SK-N-SH (cell line): ENCODE data around the gene PCOLCE2. TPM values are rescaled to one million over a fixed set of nuclear protein-coding genes. Genes with fewer than 3 reads are reported as not detected.

Source experiments
- CTCF ChIA-PET: fragments of 300-600, 350-600 bp; formaldehyde crosslinking; extraction: SDS; loops from one replicate; lab custom pipeline; 2021; lab: Yijun Ruan, JAX
- POLR2A ChIA-PET: fragments of 350-600 bp; sonication (Branson Sonifier 250); formaldehyde crosslinking; extraction: SDS; loops from one replicate; lab custom pipeline; 2020; ENCODE audit warnings: antibody characterized with exemption, inconsistent platforms; lab: Yijun Ruan, JAX
- DNase-seq: peaks from one replicate; pipeline ENCODE4 v3.0.0; 2012
- H2AFZ ChIP-seq: fragments of 200-600 bp; sonication (generic); 2 replicates; pipeline ENCODE4 v1.8.1; 2016; ENCODE audit warnings: antibody characterized with exemption, mild to moderate bottlenecking, low read depth
- H3F3A ChIP-seq: fragments of 200-600 bp; sonication (generic); replicated peaks from 2 replicates; pipeline ENCODE3; 2016; ENCODE audit warnings: antibody characterized with exemption, mild to moderate bottlenecking; ENCODE audit not compliant: insufficient read depth
- H3K27ac ChIP-seq, 2 experiments: fragments of 200-500 bp in 1 of 2; fragments of 200-600 bp in 1 of 2; sonication (Bioruptor generic) in 1 of 2; sonication (generic), shearing (Covaris generic) in 1 of 2; 2 replicates each; pipeline versions ENCODE4 v1.5.1 to v1.6.1; 2014 to 2016; ENCODE audit warnings: low read depth in 2 of 2, inconsistent platforms in 1 of 2, low read length in 1 of 2, mild to moderate bottlenecking in 1 of 2, mixed read lengths in 1 of 2
- H3K27me3 ChIP-seq: fragments of 200-600 bp; sonication (generic), shearing (Covaris generic); 2 replicates; pipeline ENCODE4 v1.6.1; 2016; ENCODE audit warnings: mixed run types; ENCODE audit not compliant: insufficient read depth
- H3K36me3 ChIP-seq, 2 experiments: fragments of 200-500 bp in 1 of 2; fragments of 200-600 bp in 1 of 2; sonication (Bioruptor generic) in 1 of 2; sonication (generic) in 1 of 2; replicated peaks in 1 of 2; 2 replicates each; pipeline versions ENCODE3 to v1.5.1; 2014 to 2016; ENCODE audit warnings: low read length in 1 of 2, mild to moderate bottlenecking in 1 of 2; ENCODE audit not compliant: insufficient read depth in 2 of 2, control insufficient read depth in 1 of 2
- H3K4me1 ChIP-seq, 2 experiments: fragments of 200-500 bp in 1 of 2; fragments of 200-600 bp in 1 of 2; sonication (Bioruptor generic) in 1 of 2; sonication (generic), shearing (Covaris generic) in 1 of 2; 2 replicates each; pipeline versions ENCODE4 v1.5.1 to v1.6.1; 2014 to 2016; ENCODE audit warnings: low read depth in 1 of 2, low read length in 1 of 2, mixed run types in 1 of 2; ENCODE audit not compliant: insufficient read depth in 2 of 2, control insufficient read depth in 1 of 2
- H3K4me2 ChIP-seq: fragments of 200-600 bp; sonication (generic), shearing (Covaris generic); 2 replicates; pipeline ENCODE4 v1.6.1; 2017; ENCODE audit warnings: mixed run types
- H3K4me3 ChIP-seq, 2 experiments: fragments of 200-500 bp in 1 of 2; fragments of 200-600 bp in 1 of 2; sonication (Bioruptor generic) in 1 of 2; sonication (generic), shearing (Covaris generic) in 1 of 2; 2 replicates each; pipeline versions ENCODE4 v1.5.1 to v1.8.1; 2014 to 2016; ENCODE audit warnings: low read depth in 2 of 2, inconsistent platforms in 1 of 2, low read length in 1 of 2, mild to moderate bottlenecking in 1 of 2, mixed read lengths in 1 of 2, moderate library complexity in 1 of 2
- H3K79me2 ChIP-seq: fragments of 200-600 bp; sonication (generic); 2 replicates; pipeline ENCODE4 v1.8.1; 2017; ENCODE audit warnings: mild to moderate bottlenecking; ENCODE audit not compliant: insufficient read depth
- H3K9ac ChIP-seq: fragments of 200-600 bp; sonication (generic); 2 replicates; pipeline ENCODE4 v1.6.1; 2017; ENCODE audit warnings: mixed run types
- H3K9me2 ChIP-seq: fragments of 200-600 bp; sonication (generic); 2 replicates; pipeline ENCODE4 v1.6.1; 2017; ENCODE audit warnings: mixed run types
- H3K9me3 ChIP-seq: fragments of 200-600 bp; sonication (generic); 2 replicates; pipeline ENCODE4 v1.6.1; 2017; ENCODE audit warnings: mixed run types, mild to moderate bottlenecking, moderate library complexity
- H4K20me1 ChIP-seq: fragments of 200-600 bp; sonication (generic); 2 replicates; pipeline ENCODE4 v1.6.1; 2017; ENCODE audit warnings: mild to moderate bottlenecking, mixed run types; ENCODE audit not compliant: insufficient read depth
- ELF1 ChIP-seq: IDR thresholded peaks from 2 replicates; pipeline ENCODE4 v1.4.0; 2012
- EP300 ChIP-seq, 2 experiments: IDR thresholded peaks; 2 replicates each; pipeline versions ENCODE4 v1.4.0 to v1.6.1; 2012; ENCODE audit warnings: borderline replicate concordance in 1 of 2, low read depth in 1 of 2, low read length in 1 of 2
- FOXM1 ChIP-seq: IDR thresholded peaks from 2 replicates; pipeline ENCODE4 v1.4.0; 2012; ENCODE audit warnings: low read depth, mild to moderate bottlenecking
- MXI1 ChIP-seq: IDR thresholded peaks from 2 replicates; pipeline ENCODE4 v1.6.1; 2012; ENCODE audit warnings: mild to moderate bottlenecking, low read depth, low read length, improper control_type of control experiment
- NFIC ChIP-seq: IDR thresholded peaks from 2 replicates; pipeline ENCODE4 v1.4.0; 2012; ENCODE audit warnings: borderline replicate concordance
- NRF1 ChIP-seq: IDR thresholded peaks from 2 replicates; pipeline ENCODE4 v1.6.1; 2012; ENCODE audit warnings: low read depth, mild to moderate bottlenecking, low read length
- POLR2AphosphoS5 ChIP-seq: IDR thresholded peaks from 2 replicates; pipeline ENCODE4 v1.6.1; 2012; ENCODE audit warnings: low read depth, low read length
- RXRA ChIP-seq: IDR thresholded peaks from 2 replicates; pipeline ENCODE4 v1.4.0; 2012; ENCODE audit warnings: low read depth, mild to moderate bottlenecking, borderline replicate concordance
- SMC3 ChIP-seq: IDR thresholded peaks from 2 replicates; pipeline ENCODE4 v1.6.1; 2012; ENCODE audit warnings: low read depth, low read length, improper control_type of control experiment
- TAF1 ChIP-seq: IDR thresholded peaks from 2 replicates; pipeline ENCODE4 v1.6.1; 2012; ENCODE audit warnings: low read depth, mild to moderate bottlenecking, low read length, moderate library complexity, borderline replicate concordance
- TCF12 ChIP-seq: IDR thresholded peaks from 2 replicates; pipeline ENCODE4 v1.4.0; 2012
- YY1 ChIP-seq: IDR thresholded peaks from 2 replicates; pipeline ENCODE4 v1.4.0; 2012; ENCODE audit warnings: low read depth, mild to moderate bottlenecking
- WGBS: methylation state at CpG from one replicate; pipeline ENCODE4 v1.1.6; 2017; ENCODE audit warnings: low lambda C conversion rate; 5-methylcytosine and 5-hydroxymethylcytosine counted together
- polyA plus RNA-seq, 3 experiments: library from polyadenylated mRNA; depleted of rRNA; stranded (reverse); fragments of >200 nt; gene quantifications; 2 replicates each; pipeline ENCODE4 v1.2.3, GENCODE V29; 2012
- TF ChIP-seq, protein P1 (sequence below): IDR thresholded peaks from 2 replicates; pipeline ENCODE4 v1.6.1; 2012; ENCODE audit warnings: mild to moderate bottlenecking, low read depth, low read length, moderate library complexity

PCOLCE2 gene
- polyA plus RNA-seq, 1 of the 3 experiments (the other 2 are of a cell fraction), result 22.2 TPM

DNA sequence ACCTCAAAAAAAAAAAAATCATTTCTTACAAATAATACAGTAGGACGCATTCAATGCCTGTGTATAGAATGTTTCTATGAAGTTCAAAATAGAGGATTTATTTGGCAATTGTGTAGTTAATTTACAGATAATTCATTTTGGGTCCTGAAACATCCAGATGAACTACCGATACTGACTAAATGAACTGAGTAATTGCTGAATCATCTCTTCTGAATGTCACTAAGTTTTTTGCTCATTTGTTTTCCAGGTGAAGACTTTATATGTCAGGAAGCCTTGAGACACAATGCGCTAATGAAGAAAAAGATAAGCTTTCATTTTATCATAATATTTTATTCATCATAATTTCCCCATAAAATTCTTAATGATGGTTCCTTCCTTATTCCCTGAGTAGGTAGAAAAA is 39.7 kb downstream of the PCOLCE2 start:
- WGBS, result 71% methylated on average over 3 of the region's 3 CpGs

DNA sequence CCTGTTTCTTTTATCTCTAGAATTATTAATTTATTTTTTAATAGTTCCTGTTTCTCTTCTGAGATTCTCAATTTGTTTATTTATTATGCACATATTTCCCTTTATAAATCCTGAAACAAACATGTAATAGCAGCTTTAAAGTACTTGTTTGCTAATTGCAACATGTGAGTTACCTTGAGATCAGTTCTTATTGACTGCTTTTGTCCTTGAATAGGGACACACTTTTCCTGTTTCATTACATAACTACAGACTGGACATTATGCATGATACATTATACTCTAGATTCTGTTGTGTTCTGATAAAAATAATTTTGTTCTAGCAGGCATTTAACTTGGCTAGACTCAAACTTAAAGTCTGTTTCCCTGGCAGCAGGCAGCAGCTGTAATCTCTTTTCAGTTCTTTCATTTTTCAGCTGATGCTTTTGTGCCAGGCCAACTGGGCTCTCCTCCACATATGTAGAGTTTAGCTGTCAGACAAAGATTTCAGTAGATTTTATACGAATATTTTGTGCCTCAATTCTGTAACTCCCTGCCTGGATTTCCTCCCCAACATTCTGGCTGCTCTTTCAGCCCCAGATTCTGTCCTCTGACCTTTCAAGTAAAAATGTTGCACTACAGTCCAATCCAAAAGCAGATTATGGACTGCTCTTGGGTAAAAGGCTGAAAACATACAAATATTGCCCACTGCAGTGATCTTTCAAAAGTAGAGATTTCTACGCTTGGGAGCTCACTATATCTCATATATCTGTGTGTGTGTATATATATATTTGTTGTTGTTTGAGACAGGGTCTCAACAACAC is 41.9 kb downstream of the PCOLCE2 start:
- no peak for TF ChIP-seq ELF1
- no peak for TF ChIP-seq NFIC
- no peak for TF ChIP-seq NRF1
- no peak for TF ChIP-seq MXI1
- TF ChIP-seq TAF1, result no peak
- TF ChIP-seq POLR2AphosphoS5, result no peak
- TF ChIP-seq SMC3, result no peak
- no peak for TF ChIP-seq TCF12
- TF ChIP-seq, protein P1, sequence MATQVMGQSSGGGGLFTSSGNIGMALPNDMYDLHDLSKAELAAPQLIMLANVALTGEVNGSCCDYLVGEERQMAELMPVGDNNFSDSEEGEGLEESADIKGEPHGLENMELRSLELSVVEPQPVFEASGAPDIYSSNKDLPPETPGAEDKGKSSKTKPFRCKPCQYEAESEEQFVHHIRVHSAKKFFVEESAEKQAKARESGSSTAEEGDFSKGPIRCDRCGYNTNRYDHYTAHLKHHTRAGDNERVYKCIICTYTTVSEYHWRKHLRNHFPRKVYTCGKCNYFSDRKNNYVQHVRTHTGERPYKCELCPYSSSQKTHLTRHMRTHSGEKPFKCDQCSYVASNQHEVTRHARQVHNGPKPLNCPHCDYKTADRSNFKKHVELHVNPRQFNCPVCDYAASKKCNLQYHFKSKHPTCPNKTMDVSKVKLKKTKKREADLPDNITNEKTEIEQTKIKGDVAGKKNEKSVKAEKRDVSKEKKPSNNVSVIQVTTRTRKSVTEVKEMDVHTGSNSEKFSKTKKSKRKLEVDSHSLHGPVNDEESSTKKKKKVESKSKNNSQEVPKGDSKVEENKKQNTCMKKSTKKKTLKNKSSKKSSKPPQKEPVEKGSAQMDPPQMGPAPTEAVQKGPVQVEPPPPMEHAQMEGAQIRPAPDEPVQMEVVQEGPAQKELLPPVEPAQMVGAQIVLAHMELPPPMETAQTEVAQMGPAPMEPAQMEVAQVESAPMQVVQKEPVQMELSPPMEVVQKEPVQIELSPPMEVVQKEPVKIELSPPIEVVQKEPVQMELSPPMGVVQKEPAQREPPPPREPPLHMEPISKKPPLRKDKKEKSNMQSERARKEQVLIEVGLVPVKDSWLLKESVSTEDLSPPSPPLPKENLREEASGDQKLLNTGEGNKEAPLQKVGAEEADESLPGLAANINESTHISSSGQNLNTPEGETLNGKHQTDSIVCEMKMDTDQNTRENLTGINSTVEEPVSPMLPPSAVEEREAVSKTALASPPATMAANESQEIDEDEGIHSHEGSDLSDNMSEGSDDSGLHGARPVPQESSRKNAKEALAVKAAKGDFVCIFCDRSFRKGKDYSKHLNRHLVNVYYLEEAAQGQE, result no peak
- TF ChIP-seq FOXM1, result no peak
- TF ChIP-seq RXRA, result no peak
- no peaks in the 10 kb centered on the region for H3K79me2 ChIP-seq
- 17% methylated on average over 2 of the region's 2 CpGs for WGBS
- no peaks in the 10 kb centered on the region for H3K9me3 ChIP-seq
- no peak overlapping the region for H3K4me3 ChIP-seq
- H3K9ac ChIP-seq, result no peak overlapping the region
- H2AFZ ChIP-seq, result no peak overlapping the region
- no peaks in the 10 kb centered on the region for H4K20me1 ChIP-seq
- H3K4me1 ChIP-seq, result peaks cover 0 to 13% of the 10 kb centered on the region in 2 experiments; a peak in 1 of 4 replicates
- H3K27ac ChIP-seq, result no peak overlapping the region
- no peak overlapping the region for H3K4me2 ChIP-seq
- H3F3A ChIP-seq, result peaks cover 18% of the 10 kb centered on the region
- H3K36me3 ChIP-seq, result no peaks in the 10 kb centered on the region
- no peaks in the 10 kb centered on the region for H3K27me3 ChIP-seq
- no peaks in the 10 kb centered on the region for H3K9me2 ChIP-seq
- ChIA-PET POLR2A (no interaction called here), CTCF (interaction anchor here (1.2 to 4.6 kb wide), 3 partner anchors 10 to 147 kb away, joined by 3 to 22 read pairs (median 13); no protein-coding TSS in a partner anchor)
- no peak for DNase-seq

More for the DNA sequence above, 39.7 kb downstream of the PCOLCE2 start:
- no peak overlapping the region for H2AFZ ChIP-seq
- H3K4me2 ChIP-seq, result no peak overlapping the region
- H3F3A ChIP-seq, result peaks cover 20% of the 10 kb centered on the region
- no peaks in the 10 kb centered on the region for H3K36me3 ChIP-seq
- CTCF ChIA-PET, result interaction anchor here (4.6 kb wide), 1 partner anchor 20 kb away, joined by 22 read pairs; no protein-coding TSS in a partner anchor
- no peak overlapping the region for H3K27ac ChIP-seq
- no peaks in the 10 kb centered on the region for H3K9me2 ChIP-seq
- no peak for DNase-seq
- POLR2A ChIA-PET, result no interaction called here
- no peaks in the 10 kb centered on the region for H3K9me3 ChIP-seq
- H3K79me2 ChIP-seq, result no peaks in the 10 kb centered on the region
- H4K20me1 ChIP-seq, result no peaks in the 10 kb centered on the region
- H3K27me3 ChIP-seq, result no peaks in the 10 kb centered on the region
- TF ChIP-seq YY1 (no peak), EP300 (IDR thresholded peaks at IDR 0.05; ENCODE audit: borderline replicate concordance in 1 of 2, low read depth in 1 of 2, low read length in 1 of 2) (no peak)
- no peak overlapping the region for H3K9ac ChIP-seq
- H3K4me3 ChIP-seq, result no peak overlapping the region
- peaks cover 0 to 29% of the 10 kb centered on the region in 2 experiments; a peak in 2 of 4 replicates for H3K4me1 ChIP-seq
